GM23338 (cell line): Measurements from ENCODE around the gene MYL4. TPM values are rescaled to one million over a fixed set of nuclear protein-coding genes. Genes with fewer than 3 reads are reported as not detected.

Experiments used
- ATAC-seq: fragments of 200-7000 bp; cut with Tn5 transposase; 3 replicates; pipeline ENCODE4 v1.9.1; 2020
- DNase-seq: peaks from one replicate; pipeline ENCODE4 v3.0.0-alpha.2; 2015; ENCODE audit warnings: low spot score
- H2AFZ ChIP-seq: fragments of 200-600 bp; sonication (generic); 2 replicates; pipeline ENCODE4 v1.8.0; 2016; ENCODE audit warnings: antibody characterized with exemption, mild to moderate bottlenecking, moderate library complexity
- H3F3A ChIP-seq: fragments of 200-600 bp; sonication (generic); replicated peaks from 2 replicates; pipeline ENCODE4 v1.8.0; 2017; ENCODE audit warnings: antibody characterized with exemption, mixed run types, low read depth
- H3K27ac ChIP-seq: fragments of 200-600 bp; sonication (generic); 2 replicates; pipeline ENCODE4 v1.6.1; 2016; ENCODE audit warnings: low read depth
- H3K27me3 ChIP-seq: fragments of 200-600 bp; sonication (generic); 2 replicates; pipeline ENCODE4 v1.8.0; 2016; ENCODE audit warnings: mild to moderate bottlenecking, mixed run types, moderate library complexity; ENCODE audit not compliant: insufficient read depth
- H3K36me3 ChIP-seq: fragments of 200-600 bp; sonication (generic); 2 replicates; pipeline ENCODE4 v1.8.0; 2016; ENCODE audit warnings: mild to moderate bottlenecking; ENCODE audit not compliant: insufficient read depth
- H3K4me1 ChIP-seq: fragments of 200-600 bp; sonication (generic); 2 replicates; pipeline ENCODE4 v1.8.0; 2016; ENCODE audit warnings: mild to moderate bottlenecking, moderate library complexity; ENCODE audit not compliant: insufficient read depth
- H3K4me2 ChIP-seq: fragments of 200-600 bp; sonication (generic); 2 replicates; pipeline ENCODE4 v1.7.1; 2017; ENCODE audit warnings: mixed run types
- H3K4me3 ChIP-seq: fragments of 200-600 bp; sonication (generic); 2 replicates; pipeline ENCODE4 v1.6.1; 2016; ENCODE audit warnings: mixed run types
- H3K79me2 ChIP-seq: fragments of 200-600 bp; sonication (generic); replicated peaks from 2 replicates; pipeline ENCODE4 v1.8.0; 2017; ENCODE audit warnings: mild to moderate bottlenecking; ENCODE audit not compliant: insufficient read depth
- H3K9me2 ChIP-seq: fragments of 200-600 bp; sonication (generic); 2 replicates; pipeline ENCODE4 v1.8.0; 2017; ENCODE audit not compliant: insufficient read depth
- H4K20me1 ChIP-seq: fragments of 200-600 bp; sonication (generic); replicated peaks from 2 replicates; pipeline ENCODE4 v1.8.0; 2017; ENCODE audit warnings: mild to moderate bottlenecking; ENCODE audit not compliant: insufficient read depth
- H3K27ac Mint-ChIP-seq: 2 replicates; pipeline ENCODE4 v1.8.0; 2020; ENCODE audit warnings: inconsistent platforms, mild to moderate bottlenecking, moderate library complexity, mixed read lengths
- H3K27me3 Mint-ChIP-seq: 3 replicates; pipeline ENCODE4 v1.8.0; 2022; ENCODE audit warnings: low read depth, mild to moderate bottlenecking, moderate library complexity, mixed read lengths, inconsistent platforms; ENCODE audit not compliant: insufficient read depth, poor library complexity
- H3K36me3 Mint-ChIP-seq: 3 replicates; pipeline ENCODE4 v1.8.0; 2021; ENCODE audit warnings: low read depth, mild to moderate bottlenecking, inconsistent platforms, moderate library complexity, mixed read lengths
- H3K4me1 Mint-ChIP-seq: 3 replicates; pipeline ENCODE4 v1.8.0; 2020; ENCODE audit warnings: mild to moderate bottlenecking, inconsistent platforms, mixed read lengths
- H3K4me3 Mint-ChIP-seq: 3 replicates; pipeline ENCODE4 v1.8.0; 2021; ENCODE audit warnings: moderate library complexity, mild to moderate bottlenecking, inconsistent platforms, mixed read lengths
- H3K9me3 Mint-ChIP-seq: 3 replicates; pipeline ENCODE4 v1.8.0; 2020; ENCODE audit warnings: moderate library complexity, mild to moderate bottlenecking, inconsistent platforms, mixed read lengths
- CREB1 ChIP-seq: fragments of 250-450 bp; sonication (Bioruptor Pico); IDR thresholded peaks from 2 replicates; pipeline ENCODE4 v1.5.0; 2020; ENCODE audit warnings: low read depth, mild to moderate bottlenecking, moderate library complexity
- EZH2 ChIP-seq: fragments of 200-600 bp; sonication (generic); IDR thresholded peaks from one replicate; pipeline ENCODE4 v1.8.0; 2017; ENCODE audit warnings: antibody characterized with exemption, mild to moderate bottlenecking, low read depth; ENCODE audit not compliant: unreplicated experiment
- EZH2phosphoT487 ChIP-seq: fragments of 200-600 bp; sonication (generic); IDR thresholded peaks from one replicate; pipeline ENCODE4 v1.8.1; 2018; ENCODE audit warnings: antibody characterized with exemption; ENCODE audit not compliant: unreplicated experiment
- JUNB ChIP-seq: IDR thresholded peaks from one replicate; pipeline ENCODE4 v1.6.1; 2016; ENCODE audit warnings: antibody characterized with exemption; ENCODE audit not compliant: unreplicated experiment
- POLR2AphosphoS5 ChIP-seq: IDR thresholded peaks from 2 replicates; pipeline ENCODE4 v1.6.1; 2016; ENCODE audit warnings: antibody characterized with exemption, low read depth
- STAT1 ChIP-seq: IDR thresholded peaks from one replicate; pipeline ENCODE4 v1.6.1; 2016; ENCODE audit warnings: antibody characterized with exemption; ENCODE audit not compliant: unreplicated experiment
- ZNF114 ChIP-seq: fragments of 250-450 bp; sonication (Bioruptor Pico); IDR thresholded peaks from 2 replicates; pipeline ENCODE4 v1.5.0; 2020; ENCODE audit warnings: mild to moderate bottlenecking, moderate library complexity
- ZNF331 ChIP-seq: fragments of 250-450 bp; sonication (Bioruptor Pico); IDR thresholded peaks from 2 replicates; pipeline ENCODE4 v1.5.0; 2020; ENCODE audit warnings: low read depth, mild to moderate bottlenecking, moderate library complexity
- polyA plus RNA-seq: library from polyadenylated mRNA; unstranded; fragments of >200 nt; fragmentation: Nextera tagmentation; extraction: Ambion mirVana; gene quantifications from 2 replicates; pipeline ENCODE4 v1.2.1, GENCODE V29; 2016
- total RNA-seq: library from RNA; depleted of rRNA; stranded (reverse); fragments of >200 nt; shearing (Covaris generic); gene quantifications from 2 replicates; pipeline ENCODE4 v1.2.3, GENCODE V29; 2014
- TF ChIP-seq, protein P1 (sequence below): IDR thresholded peaks from one replicate; pipeline ENCODE4 v1.6.1; 2018; ENCODE audit warnings: antibody characterized with exemption; ENCODE audit not compliant: unreplicated experiment
- TF ChIP-seq, protein P2 (sequence below): fragments of 250-450 bp; sonication (Bioruptor Pico); IDR thresholded peaks from 2 replicates; pipeline ENCODE4 v1.5.0; 2020; ENCODE audit warnings: mild to moderate bottlenecking, moderate library complexity
- TF ChIP-seq, protein P3 (sequence below): IDR thresholded peaks from 2 replicates; pipeline ENCODE4 v1.6.1; 2016; ENCODE audit warnings: antibody characterized with exemption

MYL4 gene
- total and polyA plus RNA-seq, 2 experiments from 2014 or later: 0.44 TPM; not detected in 1

DNA sequence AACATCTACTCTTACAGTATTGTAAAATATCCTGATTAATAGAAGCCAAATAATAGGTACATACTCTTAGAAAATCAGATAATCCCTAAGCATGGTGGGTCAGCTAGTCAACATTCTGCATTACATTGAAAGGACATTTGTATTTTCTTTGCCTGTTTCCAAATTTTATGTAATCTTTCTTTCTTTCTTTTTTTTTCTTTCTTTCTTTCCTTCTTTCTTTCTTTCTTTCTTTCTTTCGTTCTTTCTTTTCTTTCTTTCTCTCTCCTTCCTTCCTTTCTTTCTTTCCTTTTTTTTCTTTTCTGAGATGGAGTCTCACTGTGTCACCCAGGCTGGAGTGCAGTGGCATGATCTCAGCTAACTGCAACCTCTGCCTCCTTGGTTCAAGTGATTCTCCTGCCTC is 63.3 kb downstream of the MYL4 start (continued):
- TF ChIP-seq, protein P1, sequence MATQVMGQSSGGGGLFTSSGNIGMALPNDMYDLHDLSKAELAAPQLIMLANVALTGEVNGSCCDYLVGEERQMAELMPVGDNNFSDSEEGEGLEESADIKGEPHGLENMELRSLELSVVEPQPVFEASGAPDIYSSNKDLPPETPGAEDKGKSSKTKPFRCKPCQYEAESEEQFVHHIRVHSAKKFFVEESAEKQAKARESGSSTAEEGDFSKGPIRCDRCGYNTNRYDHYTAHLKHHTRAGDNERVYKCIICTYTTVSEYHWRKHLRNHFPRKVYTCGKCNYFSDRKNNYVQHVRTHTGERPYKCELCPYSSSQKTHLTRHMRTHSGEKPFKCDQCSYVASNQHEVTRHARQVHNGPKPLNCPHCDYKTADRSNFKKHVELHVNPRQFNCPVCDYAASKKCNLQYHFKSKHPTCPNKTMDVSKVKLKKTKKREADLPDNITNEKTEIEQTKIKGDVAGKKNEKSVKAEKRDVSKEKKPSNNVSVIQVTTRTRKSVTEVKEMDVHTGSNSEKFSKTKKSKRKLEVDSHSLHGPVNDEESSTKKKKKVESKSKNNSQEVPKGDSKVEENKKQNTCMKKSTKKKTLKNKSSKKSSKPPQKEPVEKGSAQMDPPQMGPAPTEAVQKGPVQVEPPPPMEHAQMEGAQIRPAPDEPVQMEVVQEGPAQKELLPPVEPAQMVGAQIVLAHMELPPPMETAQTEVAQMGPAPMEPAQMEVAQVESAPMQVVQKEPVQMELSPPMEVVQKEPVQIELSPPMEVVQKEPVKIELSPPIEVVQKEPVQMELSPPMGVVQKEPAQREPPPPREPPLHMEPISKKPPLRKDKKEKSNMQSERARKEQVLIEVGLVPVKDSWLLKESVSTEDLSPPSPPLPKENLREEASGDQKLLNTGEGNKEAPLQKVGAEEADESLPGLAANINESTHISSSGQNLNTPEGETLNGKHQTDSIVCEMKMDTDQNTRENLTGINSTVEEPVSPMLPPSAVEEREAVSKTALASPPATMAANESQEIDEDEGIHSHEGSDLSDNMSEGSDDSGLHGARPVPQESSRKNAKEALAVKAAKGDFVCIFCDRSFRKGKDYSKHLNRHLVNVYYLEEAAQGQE: no peak
- TF ChIP-seq EZH2: no peak

DNA sequence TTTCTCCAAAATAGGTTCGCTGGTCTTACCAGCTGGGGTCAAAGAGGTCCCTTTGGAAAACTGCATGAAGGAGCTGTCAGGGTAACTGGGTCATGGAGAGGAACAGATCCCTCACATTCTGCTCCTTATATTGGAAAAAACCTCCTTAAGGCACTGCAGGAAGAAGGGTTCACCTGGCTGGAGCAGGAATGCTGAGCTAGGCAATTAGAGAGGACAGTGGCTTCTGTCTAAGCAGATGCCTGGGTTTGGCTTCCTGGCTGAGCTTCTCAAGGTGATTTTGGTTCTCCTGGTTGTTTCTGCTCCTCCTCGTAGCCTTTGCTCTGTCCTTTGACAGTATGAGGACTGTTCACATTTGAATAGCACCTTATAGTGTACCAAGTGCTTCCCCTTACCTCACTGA is 64.1 kb downstream of the MYL4 start:
- Histone ChIP-seq H3K9me2 (peaks cover 8% of the 10 kb centered on the region; the same call in 1 of the 2 replicates), H3K36me3 (no peaks in the 10 kb centered on the region; the same call in 1 of the 2 replicates), H3K4me1 (peaks cover 23% of the 10 kb centered on the region), H3K79me2 (no peaks in the 10 kb centered on the region), H2AFZ (no peak overlapping the region), H3K27ac (no peak overlapping the region), H3K27me3 (no peaks in the 10 kb centered on the region), H3K4me2 (no peak overlapping the region), H3K4me3 (no peak overlapping the region), H3F3A (no peaks in the 10 kb centered on the region), H4K20me1 (no peaks in the 10 kb centered on the region)
- peaks cover 33% of the 10 kb centered on the region for H3K4me1 Mint-ChIP-seq
- H3K27ac Mint-ChIP-seq: no peak overlapping the region
- no peak for ATAC-seq
- H3K36me3 Mint-ChIP-seq: peaks cover 6% of the 10 kb centered on the region
- no peak overlapping the region for H3K4me3 Mint-ChIP-seq
- DNase-seq: no peak
- peaks cover 8% of the 10 kb centered on the region for H3K9me3 Mint-ChIP-seq
- peaks cover 13% of the 10 kb centered on the region for H3K27me3 Mint-ChIP-seq
- TF ChIP-seq EZH2phosphoT487 (no peak), EZH2 (no peak), JUNB (no peak), STAT1 (no peak), CREB1 (CRISPR knock-in tag) (no peak), ZNF114 (CRISPR knock-in tag) (no peak), POLR2AphosphoS5 (no peak), ZNF331 (CRISPR knock-in tag) (no peak)
- TF ChIP-seq, protein P1: no peak
- TF ChIP-seq, protein P2, sequence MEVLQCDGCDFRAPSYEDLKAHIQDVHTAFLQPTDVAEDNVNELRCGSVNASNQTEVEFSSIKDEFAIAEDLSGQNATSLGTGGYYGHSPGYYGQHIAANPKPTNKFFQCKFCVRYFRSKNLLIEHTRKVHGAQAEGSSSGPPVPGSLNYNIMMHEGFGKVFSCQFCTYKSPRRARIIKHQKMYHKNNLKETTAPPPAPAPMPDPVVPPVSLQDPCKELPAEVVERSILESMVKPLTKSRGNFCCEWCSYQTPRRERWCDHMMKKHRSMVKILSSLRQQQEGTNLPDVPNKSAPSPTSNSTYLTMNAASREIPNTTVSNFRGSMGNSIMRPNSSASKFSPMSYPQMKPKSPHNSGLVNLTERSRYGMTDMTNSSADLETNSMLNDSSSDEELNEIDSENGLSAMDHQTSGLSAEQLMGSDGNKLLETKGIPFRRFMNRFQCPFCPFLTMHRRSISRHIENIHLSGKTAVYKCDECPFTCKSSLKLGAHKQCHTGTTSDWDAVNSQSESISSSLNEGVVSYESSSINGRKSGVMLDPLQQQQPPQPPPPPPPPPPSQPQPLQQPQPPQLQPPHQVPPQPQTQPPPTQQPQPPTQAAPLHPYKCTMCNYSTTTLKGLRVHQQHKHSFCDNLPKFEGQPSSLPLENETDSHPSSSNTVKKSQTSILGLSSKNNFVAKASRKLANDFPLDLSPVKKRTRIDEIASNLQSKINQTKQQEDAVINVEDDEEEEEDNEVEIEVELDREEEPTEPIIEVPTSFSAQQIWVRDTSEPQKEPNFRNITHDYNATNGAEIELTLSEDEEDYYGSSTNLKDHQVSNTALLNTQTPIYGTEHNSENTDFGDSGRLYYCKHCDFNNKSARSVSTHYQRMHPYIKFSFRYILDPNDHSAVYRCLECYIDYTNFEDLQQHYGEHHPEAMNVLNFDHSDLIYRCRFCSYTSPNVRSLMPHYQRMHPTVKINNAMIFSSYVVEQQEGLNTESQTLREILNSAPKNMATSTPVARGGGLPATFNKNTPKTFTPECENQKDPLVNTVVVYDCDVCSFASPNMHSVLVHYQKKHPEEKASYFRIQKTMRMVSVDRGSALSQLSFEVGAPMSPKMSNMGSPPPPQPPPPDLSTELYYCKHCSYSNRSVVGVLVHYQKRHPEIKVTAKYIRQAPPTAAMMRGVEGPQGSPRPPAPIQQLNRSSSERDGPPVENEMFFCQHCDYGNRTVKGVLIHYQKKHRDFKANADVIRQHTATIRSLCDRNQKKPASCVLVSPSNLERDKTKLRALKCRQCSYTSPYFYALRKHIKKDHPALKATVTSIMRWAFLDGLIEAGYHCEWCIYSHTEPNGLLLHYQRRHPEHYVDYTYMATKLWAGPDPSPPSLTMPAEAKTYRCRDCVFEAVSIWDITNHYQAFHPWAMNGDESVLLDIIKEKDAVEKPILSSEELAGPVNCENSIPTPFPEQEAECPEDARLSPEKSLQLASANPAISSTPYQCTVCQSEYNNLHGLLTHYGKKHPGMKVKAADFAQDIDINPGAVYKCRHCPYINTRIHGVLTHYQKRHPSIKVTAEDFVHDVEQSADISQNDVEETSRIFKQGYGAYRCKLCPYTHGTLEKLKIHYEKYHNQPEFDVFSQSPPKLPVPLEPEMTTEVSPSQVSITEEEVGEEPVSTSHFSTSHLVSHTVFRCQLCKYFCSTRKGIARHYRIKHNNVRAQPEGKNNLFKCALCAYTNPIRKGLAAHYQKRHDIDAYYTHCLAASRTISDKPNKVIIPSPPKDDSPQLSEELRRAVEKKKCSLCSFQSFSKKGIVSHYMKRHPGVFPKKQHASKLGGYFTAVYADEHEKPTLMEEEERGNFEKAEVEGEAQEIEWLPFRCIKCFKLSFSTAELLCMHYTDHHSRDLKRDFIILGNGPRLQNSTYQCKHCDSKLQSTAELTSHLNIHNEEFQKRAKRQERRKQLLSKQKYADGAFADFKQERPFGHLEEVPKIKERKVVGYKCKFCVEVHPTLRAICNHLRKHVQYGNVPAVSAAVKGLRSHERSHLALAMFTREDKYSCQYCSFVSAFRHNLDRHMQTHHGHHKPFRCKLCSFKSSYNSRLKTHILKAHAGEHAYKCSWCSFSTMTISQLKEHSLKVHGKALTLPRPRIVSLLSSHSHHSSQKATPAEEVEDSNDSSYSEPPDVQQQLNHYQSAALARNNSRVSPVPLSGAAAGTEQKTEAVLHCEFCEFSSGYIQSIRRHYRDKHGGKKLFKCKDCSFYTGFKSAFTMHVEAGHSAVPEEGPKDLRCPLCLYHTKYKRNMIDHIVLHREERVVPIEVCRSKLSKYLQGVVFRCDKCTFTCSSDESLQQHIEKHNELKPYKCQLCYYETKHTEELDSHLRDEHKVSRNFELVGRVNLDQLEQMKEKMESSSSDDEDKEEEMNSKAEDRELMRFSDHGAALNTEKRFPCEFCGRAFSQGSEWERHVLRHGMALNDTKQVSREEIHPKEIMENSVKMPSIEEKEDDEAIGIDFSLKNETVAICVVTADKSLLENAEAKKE (CRISPR knock-in tag): no peak
- TF ChIP-seq, protein P3, sequence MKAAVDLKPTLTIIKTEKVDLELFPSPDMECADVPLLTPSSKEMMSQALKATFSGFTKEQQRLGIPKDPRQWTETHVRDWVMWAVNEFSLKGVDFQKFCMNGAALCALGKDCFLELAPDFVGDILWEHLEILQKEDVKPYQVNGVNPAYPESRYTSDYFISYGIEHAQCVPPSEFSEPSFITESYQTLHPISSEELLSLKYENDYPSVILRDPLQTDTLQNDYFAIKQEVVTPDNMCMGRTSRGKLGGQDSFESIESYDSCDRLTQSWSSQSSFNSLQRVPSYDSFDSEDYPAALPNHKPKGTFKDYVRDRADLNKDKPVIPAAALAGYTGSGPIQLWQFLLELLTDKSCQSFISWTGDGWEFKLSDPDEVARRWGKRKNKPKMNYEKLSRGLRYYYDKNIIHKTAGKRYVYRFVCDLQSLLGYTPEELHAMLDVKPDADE: no peak
